Measurements from ENCODE around the gene PCDHGB3. TPM values are rescaled to one million over a fixed set of nuclear protein-coding genes. Genes with fewer than 3 reads are reported as not detected.
"Not testable (repeated sequence)": the region's sequence is repeated elsewhere in the genome, so short reads cannot be mapped to it uniquely, and the experiment has no call there.

The PCDHGB3 gene
- polyA plus RNA-seq, 3 donors, result not detected

GRCh38 chr5:141392429-141393198 lies 22.6 kb downstream of the PCDHGB3 start, which contains the start of gene PCDHGA8:
PCDHGA8 (plus strand) TSS chr5:141392633; CDS start chr5:141392814, 181 bp downstream.
- H3K79me2 ChIP-seq (ENCODE audit: insufficient read depth, low read length), result no peaks in the 10 kb centered on the region
- H3K27ac ChIP-seq (ENCODE audit: low read depth in 1 of 2, low read length in 2 of 2), result no peak within 1 kb of the TSS
- peak within 1 kb of the TSS; percentile 42 to 69 for H3K4me3 Mint-ChIP-seq
- no peaks in the 10 kb centered on the region for H4K20me1 ChIP-seq (ENCODE audit: insufficient read depth, low read length)
- H2AFZ ChIP-seq (ENCODE audit: insufficient read depth, low read depth, low read length, poor library complexity, severe bottlenecking), result no peak within 1 kb of the TSS
- H3K27ac Mint-ChIP-seq, result no peak within 1 kb of the TSS
- DNase-seq, result no peak
- no peak within 1 kb of the TSS for H3K9ac ChIP-seq (ENCODE audit: insufficient read depth, low read length, poor library complexity, severe bottlenecking)
- H3K9me3 Mint-ChIP-seq, result peaks cover 41 to 79% (median 64%) of the 10 kb centered on the region in 7 donors
- peak; percentile 12 for TF ChIP-seq CTCF (IDR thresholded peaks at IDR 0.05)
- intact Hi-C loops (cut with micrococcal nuclease), result no loop called here
- H3K9me3 ChIP-seq (replicated peaks in 1 of 2; ENCODE audit: control insufficient read depth in 1 of 2, insufficient read depth in 1 of 2, low read length in 2 of 2), result peaks cover 50 to 92% of the 10 kb centered on the region in 2 donors
- no peaks in the 10 kb centered on the region for H3K36me3 ChIP-seq (replicated peaks in 1 of 2; ENCODE audit: control insufficient read depth in 1 of 2, insufficient read depth in 2 of 2, low read length in 2 of 2)
- H3K4me3 ChIP-seq (replicated peaks in 1 of 3; ENCODE audit: low read depth in 2 of 3, low read length in 3 of 3), result no peak within 1 kb of the TSS
- WGBS (ENCODE audit: insufficient coverage), result 31% methylated on average over 23 of the region's 38 CpGs
- H3K36me3 Mint-ChIP-seq, result peaks cover 7 to 12% of the 10 kb centered on the region in 2 donors
- no peaks in the 10 kb centered on the region for H3K4me1 ChIP-seq (ENCODE audit: control insufficient read depth in 1 of 2, insufficient read depth in 2 of 2, low read length in 2 of 2)
- peaks cover 5% of the 10 kb centered on the region for H3K4me1 Mint-ChIP-seq
- H3K27me3 Mint-ChIP-seq (ENCODE audit: low read depth in 3 of 3), result peaks cover 59 to 88% (median 84%) of the 10 kb centered on the region in 3 donors
- H3K27me3 ChIP-seq (ENCODE audit: control insufficient read depth in 2 of 2, insufficient read depth in 2 of 2, low read length in 2 of 2), result peaks cover 53 to 97% of the 10 kb centered on the region in 2 donors
- H3K4me2 ChIP-seq (replicated peaks; ENCODE audit: extremely low read depth, low read length, poor library complexity, severe bottlenecking), result no peak within 1 kb of the TSS

GRCh38 chr5:141393267-141393666 lies 23.2 kb downstream of the PCDHGB3 start:
- Histone ChIP-seq H3K36me3 (replicated peaks in 1 of 2; ENCODE audit: control insufficient read depth in 1 of 2, insufficient read depth in 2 of 2, low read length in 2 of 2) (no peaks in the 10 kb centered on the region), H3K9me3 (replicated peaks in 1 of 2; ENCODE audit: control insufficient read depth in 1 of 2, insufficient read depth in 1 of 2, low read length in 2 of 2) (peaks cover 51 to 91% of the 10 kb centered on the region in 2 donors), H3K27me3 (ENCODE audit: control insufficient read depth in 2 of 2, insufficient read depth in 2 of 2, low read length in 2 of 2) (peaks cover 52 to 97% of the 10 kb centered on the region in 2 donors), H2AFZ (ENCODE audit: insufficient read depth, low read depth, low read length, poor library complexity, severe bottlenecking) (no peak overlapping the region), H3K4me2 (replicated peaks; ENCODE audit: extremely low read depth, low read length, poor library complexity, severe bottlenecking) (no peak overlapping the region), H4K20me1 (ENCODE audit: insufficient read depth, low read length) (no peaks in the 10 kb centered on the region), H3K79me2 (ENCODE audit: insufficient read depth, low read length) (no peaks in the 10 kb centered on the region), H3K4me1 (ENCODE audit: control insufficient read depth in 1 of 2, insufficient read depth in 2 of 2, low read length in 2 of 2) (no peaks in the 10 kb centered on the region), H3K9ac (ENCODE audit: insufficient read depth, low read length, poor library complexity, severe bottlenecking) (no peak overlapping the region), H3K4me3 (replicated peaks in 1 of 3; ENCODE audit: low read depth in 2 of 3, low read length in 3 of 3) (no peak overlapping the region), H3K27ac (ENCODE audit: low read depth in 1 of 2, low read length in 2 of 2) (no peak overlapping the region)
- H3K36me3 Mint-ChIP-seq, result peaks cover 7 to 12% of the 10 kb centered on the region in 2 donors
- peaks cover 5% of the 10 kb centered on the region for H3K4me1 Mint-ChIP-seq
- intact Hi-C loops (cut with micrococcal nuclease), result no loop called here
- 45% methylated on average over 15 of the region's 21 CpGs for WGBS (ENCODE audit: insufficient coverage)
- peaks cover 62 to 89% (median 86%) of the 10 kb centered on the region in 3 donors for H3K27me3 Mint-ChIP-seq (ENCODE audit: low read depth in 3 of 3)
- H3K9me3 Mint-ChIP-seq, result peaks cover 41 to 79% (median 64%) of the 10 kb centered on the region in 7 donors
- no peak overlapping the region for H3K27ac Mint-ChIP-seq
- H3K4me3 Mint-ChIP-seq, result peak overlapping the region in 1 of 2 donors; percentile 69
- no peak for DNase-seq
- TF ChIP-seq CTCF (IDR thresholded peaks at IDR 0.05), result no peak

GRCh38 chr5:141394401-141395187 lies 24.6 kb downstream of the PCDHGB3 start:
- H2AFZ ChIP-seq (ENCODE audit: insufficient read depth, low read depth, low read length, poor library complexity, severe bottlenecking); H3K27ac ChIP-seq (ENCODE audit: low read depth in 1 of 2, low read length in 2 of 2); H4K20me1 ChIP-seq (ENCODE audit: insufficient read depth, low read length); H3K79me2 ChIP-seq (ENCODE audit: insufficient read depth, low read length); H3K4me2 ChIP-seq (replicated peaks; ENCODE audit: extremely low read depth, low read length, poor library complexity, severe bottlenecking); H3K36me3 ChIP-seq (replicated peaks in 1 of 2; ENCODE audit: control insufficient read depth in 1 of 2, insufficient read depth in 2 of 2, low read length in 2 of 2); H3K4me1 Mint-ChIP-seq; H3K9ac ChIP-seq (ENCODE audit: insufficient read depth, low read length, poor library complexity, severe bottlenecking); H3K4me3 ChIP-seq (replicated peaks in 1 of 3; ENCODE audit: low read depth in 2 of 3, low read length in 3 of 3); H3K27ac Mint-ChIP-seq; H3K4me1 ChIP-seq (ENCODE audit: control insufficient read depth in 1 of 2, insufficient read depth in 2 of 2, low read length in 2 of 2); intact Hi-C loops (cut with micrococcal nuclease); DNase-seq: not testable (repeated sequence)
- Mint-ChIP-seq H3K36me3 (peaks cover 7 to 11% of the 10 kb centered on the region in 2 donors), H3K27me3 (ENCODE audit: low read depth in 3 of 3) (peaks cover 64 to 89% (median 86%) of the 10 kb centered on the region in 3 donors), H3K9me3 (peaks cover 39 to 79% (median 64%) of the 10 kb centered on the region in 7 donors), H3K4me3 (peak overlapping the region in 1 of 2 donors; percentile 72)
- H3K9me3 ChIP-seq (replicated peaks in 1 of 2; ENCODE audit: control insufficient read depth in 1 of 2, insufficient read depth in 1 of 2, low read length in 2 of 2), result peaks cover 50 to 91% of the 10 kb centered on the region in 2 donors
- 30% methylated on average over 30 of the region's 53 CpGs for WGBS (ENCODE audit: insufficient coverage)
- peaks cover 54 to 97% of the 10 kb centered on the region in 2 donors for H3K27me3 ChIP-seq (ENCODE audit: control insufficient read depth in 2 of 2, insufficient read depth in 2 of 2, low read length in 2 of 2)

All from CD14-positive monocyte (primary cell).